Progenitor cell of endocrine pancreas (in vitro differentiated cells): ENCODE measurements around the gene TMEM26. TPM values are rescaled to one million over a fixed set of nuclear protein-coding genes. Genes with fewer than 3 reads are reported as not detected.

ENCODE experiments used
- DNase-seq: peaks from one replicate; pipeline ENCODE4 v3.0.0; 2021; ENCODE audit warnings: low spot score; ENCODE audit not compliant: unreplicated experiment
- H3K27ac Mint-ChIP-seq: 2 replicates; pipeline ENCODE4 v1.8.0; 2021; ENCODE audit warnings: mild to moderate bottlenecking, moderate library complexity, mixed read lengths
- H3K27me3 Mint-ChIP-seq: 2 replicates; pipeline ENCODE4 v1.8.0; 2021; ENCODE audit warnings: mixed read lengths
- H3K36me3 Mint-ChIP-seq: 2 replicates; pipeline ENCODE4 v1.8.0; 2022; ENCODE audit warnings: mixed read lengths; ENCODE audit not compliant: insufficient read depth
- H3K4me1 Mint-ChIP-seq: 2 replicates; pipeline ENCODE4 v1.8.0; 2021; ENCODE audit warnings: low read depth, mixed read lengths
- H3K4me3 Mint-ChIP-seq: 2 replicates; pipeline ENCODE4 v1.8.0; 2021; ENCODE audit warnings: low read depth, mild to moderate bottlenecking, moderate library complexity, mixed read lengths
- H3K9me3 Mint-ChIP-seq: 2 replicates; pipeline ENCODE4 v1.8.0; 2021; ENCODE audit warnings: low read depth, mixed read lengths
- total RNA-seq: library from RNA; stranded (reverse); gene quantifications from 2 replicates; pipeline ENCODE4 v1.2.1, GENCODE V29; 2021
- TF ChIP-seq, protein P1 (sequence below): fragments of 200-600 bp; sonication (generic); IDR thresholded peaks from one replicate; pipeline ENCODE4 v1.5.0; 2021; ENCODE audit warnings: antibody characterized with exemption, mild to moderate bottlenecking; ENCODE audit not compliant: unreplicated experiment

The TMEM26 gene
- total RNA-seq, 1 donor from 2014 or later = 0.24 TPM

DNA sequence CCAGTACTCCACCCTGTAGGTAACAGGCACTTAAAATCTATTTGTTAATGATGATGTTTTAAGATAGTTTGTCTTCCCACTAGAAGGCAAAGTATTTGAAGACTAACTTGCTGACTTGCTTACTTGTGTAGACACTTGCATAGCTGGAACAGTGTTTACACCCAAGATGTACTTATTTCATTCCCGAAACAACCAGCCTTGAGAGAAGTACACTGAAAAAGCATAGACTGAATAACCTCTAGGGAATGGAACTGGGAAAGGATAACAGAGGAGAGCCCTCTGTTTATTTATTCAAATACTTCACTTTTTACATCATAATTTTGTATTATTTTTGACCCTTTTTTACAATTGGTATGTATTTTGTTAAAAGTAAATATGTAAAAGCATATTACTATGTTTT, 33.1 kb upstream of the TMEM26 start:
- TF ChIP-seq, protein P1, sequence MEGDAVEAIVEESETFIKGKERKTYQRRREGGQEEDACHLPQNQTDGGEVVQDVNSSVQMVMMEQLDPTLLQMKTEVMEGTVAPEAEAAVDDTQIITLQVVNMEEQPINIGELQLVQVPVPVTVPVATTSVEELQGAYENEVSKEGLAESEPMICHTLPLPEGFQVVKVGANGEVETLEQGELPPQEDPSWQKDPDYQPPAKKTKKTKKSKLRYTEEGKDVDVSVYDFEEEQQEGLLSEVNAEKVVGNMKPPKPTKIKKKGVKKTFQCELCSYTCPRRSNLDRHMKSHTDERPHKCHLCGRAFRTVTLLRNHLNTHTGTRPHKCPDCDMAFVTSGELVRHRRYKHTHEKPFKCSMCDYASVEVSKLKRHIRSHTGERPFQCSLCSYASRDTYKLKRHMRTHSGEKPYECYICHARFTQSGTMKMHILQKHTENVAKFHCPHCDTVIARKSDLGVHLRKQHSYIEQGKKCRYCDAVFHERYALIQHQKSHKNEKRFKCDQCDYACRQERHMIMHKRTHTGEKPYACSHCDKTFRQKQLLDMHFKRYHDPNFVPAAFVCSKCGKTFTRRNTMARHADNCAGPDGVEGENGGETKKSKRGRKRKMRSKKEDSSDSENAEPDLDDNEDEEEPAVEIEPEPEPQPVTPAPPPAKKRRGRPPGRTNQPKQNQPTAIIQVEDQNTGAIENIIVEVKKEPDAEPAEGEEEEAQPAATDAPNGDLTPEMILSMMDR = no peak
- peaks cover 9% of the 10 kb centered on the region for H3K9me3 Mint-ChIP-seq
- no peaks in the 10 kb centered on the region for H3K27me3 Mint-ChIP-seq
- H3K4me1 Mint-ChIP-seq = no peaks in the 10 kb centered on the region
- no peak for DNase-seq
- no peaks in the 10 kb centered on the region for H3K36me3 Mint-ChIP-seq
- H3K27ac Mint-ChIP-seq = no peak overlapping the region
- H3K4me3 Mint-ChIP-seq = no peak overlapping the region

DNA sequence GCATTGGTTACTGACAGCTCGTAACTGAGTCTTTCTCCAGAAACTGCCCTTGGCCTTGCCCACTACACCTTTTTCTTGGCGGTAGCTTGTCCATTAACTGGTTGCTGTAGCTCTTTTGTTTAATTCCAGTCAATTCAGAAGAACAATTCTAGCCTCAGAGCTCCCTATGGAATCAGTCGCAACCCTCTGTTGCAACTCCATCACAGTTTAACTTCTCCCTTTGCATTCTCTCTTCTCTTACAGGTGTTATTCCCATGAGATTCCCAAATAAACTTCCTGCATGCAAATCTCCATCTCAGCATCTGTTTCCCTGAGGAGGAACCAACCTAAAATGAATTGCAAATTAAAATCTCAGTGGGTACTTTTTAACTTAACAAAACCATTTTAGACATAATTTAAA, 28.4 kb upstream of the TMEM26 start:
- no peak for DNase-seq
- no peaks in the 10 kb centered on the region for H3K36me3 Mint-ChIP-seq
- H3K27ac Mint-ChIP-seq = no peak overlapping the region
- H3K27me3 Mint-ChIP-seq = no peaks in the 10 kb centered on the region
- peaks cover 1% of the 10 kb centered on the region for H3K4me1 Mint-ChIP-seq
- H3K4me3 Mint-ChIP-seq = no peak overlapping the region
- peaks cover 9% of the 10 kb centered on the region for H3K9me3 Mint-ChIP-seq
- TF ChIP-seq, protein P1 = no peak

DNA sequence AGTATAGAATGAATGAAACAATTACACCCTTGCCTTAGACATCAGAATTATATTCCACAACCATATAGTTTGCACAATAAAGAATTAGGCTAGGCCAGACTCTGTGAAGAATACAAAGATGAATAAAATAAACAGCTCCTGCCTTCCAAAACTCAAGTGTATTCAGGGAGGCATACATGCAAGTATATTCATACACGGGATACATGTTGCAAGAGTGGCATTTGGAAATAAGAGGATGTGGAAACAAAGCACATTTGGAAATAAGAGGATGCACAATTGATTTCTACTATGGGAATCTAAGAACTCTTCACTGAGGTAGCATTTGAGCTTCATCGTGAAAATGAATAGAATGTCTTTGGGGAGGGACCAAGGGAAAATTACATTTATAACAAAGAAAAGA, 27.0 kb upstream of the TMEM26 start:
- Mint-ChIP-seq H3K27ac (no peak overlapping the region), H3K4me1 (peaks cover 1% of the 10 kb centered on the region), H3K36me3 (no peaks in the 10 kb centered on the region), H3K9me3 (peaks cover 9% of the 10 kb centered on the region), H3K27me3 (no peaks in the 10 kb centered on the region), H3K4me3 (no peak overlapping the region)
- TF ChIP-seq, protein P1 = no peak
- DNase-seq = no peak

DNA sequence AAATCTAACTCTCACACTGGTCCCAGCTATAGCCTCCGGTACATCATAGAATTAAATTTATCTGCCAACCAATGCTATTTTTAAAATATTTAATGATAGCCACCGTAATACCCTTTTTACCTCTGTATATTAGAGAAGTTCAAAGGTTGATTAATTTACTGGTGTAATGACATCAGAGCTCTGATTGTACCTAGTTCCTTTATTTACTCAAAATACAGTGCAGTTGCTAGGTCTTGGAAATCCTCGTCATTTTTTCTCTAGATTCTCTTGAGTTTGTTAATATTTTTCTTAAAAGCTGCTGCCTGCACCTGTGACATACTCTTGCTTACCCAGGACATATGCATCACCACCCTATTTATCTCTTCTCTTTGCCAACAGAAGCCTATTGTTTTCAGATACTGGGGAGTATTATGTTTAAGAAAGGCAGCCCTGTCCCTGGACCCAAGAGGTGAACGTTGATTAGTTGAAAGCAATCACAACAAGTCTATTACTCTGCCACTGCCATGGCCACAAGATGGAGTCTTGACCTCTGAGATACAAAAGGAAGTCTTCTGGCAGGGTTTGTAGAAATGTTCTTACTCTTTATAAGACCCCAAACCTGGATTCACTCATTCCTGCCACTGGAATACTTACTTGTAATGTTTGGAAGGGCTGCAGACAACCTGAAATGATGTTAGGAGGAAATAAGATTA, 25.6 kb upstream of the TMEM26 start:
- H3K9me3 Mint-ChIP-seq = peaks cover 2% of the 10 kb centered on the region
- TF ChIP-seq, protein P1 = no peak
- H3K27me3 Mint-ChIP-seq = no peaks in the 10 kb centered on the region
- no peak overlapping the region for H3K4me3 Mint-ChIP-seq
- no peak for DNase-seq
- H3K4me1 Mint-ChIP-seq = peaks cover 3% of the 10 kb centered on the region
- H3K36me3 Mint-ChIP-seq = no peaks in the 10 kb centered on the region
- H3K27ac Mint-ChIP-seq = no peak overlapping the region

DNA sequence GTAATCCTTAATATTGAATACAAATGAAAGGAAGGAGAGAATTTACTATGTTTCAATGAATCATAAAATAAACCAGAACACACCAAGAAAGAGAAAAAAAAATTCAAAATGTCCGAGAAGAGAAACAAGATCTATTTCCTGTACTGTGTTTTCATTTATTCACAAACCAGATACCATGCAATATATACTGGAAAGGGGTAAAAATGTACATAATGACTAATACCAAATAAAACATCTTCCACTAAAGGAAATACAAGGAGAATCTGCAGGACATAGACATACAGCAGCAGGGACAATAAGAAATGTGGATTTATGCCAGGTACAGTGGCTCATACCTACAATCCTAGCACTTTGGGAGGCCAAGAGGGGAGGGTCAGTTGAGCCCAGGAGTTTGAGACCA, 24.3 kb upstream of the TMEM26 start:
- no peaks in the 10 kb centered on the region for H3K27me3 Mint-ChIP-seq
- DNase-seq = no peak
- no peaks in the 10 kb centered on the region for H3K36me3 Mint-ChIP-seq
- H3K27ac Mint-ChIP-seq = no peak overlapping the region
- H3K4me3 Mint-ChIP-seq = no peak overlapping the region
- peaks cover 3% of the 10 kb centered on the region for H3K4me1 Mint-ChIP-seq
- TF ChIP-seq, protein P1 = no peak
- no peaks in the 10 kb centered on the region for H3K9me3 Mint-ChIP-seq
